Choroid plexus epithelial cell (primary cell): Measurements from ENCODE around the gene OR8G5.

Experiments used
- DNase-seq: peaks from one replicate; pipeline ENCODE4 v3.0.0-alpha.2; 2010; ENCODE audit warnings: low read depth
- H3K4me3 ChIP-seq: 2 replicates; pipeline ENCODE4 v1.5.1; 2011; ENCODE audit warnings: low read depth, mild to moderate bottlenecking, control low read depth, low read length, moderate library complexity
- TF ChIP-seq, protein P1 (sequence below): conservative IDR thresholded peaks from 2 replicates; pipeline ENCODE4 v1.5.1; 2011; ENCODE audit warnings: low read depth, mild to moderate bottlenecking, control low read depth, inconsistent platforms, low read length, moderate library complexity

The OR8G5 gene

DNA sequence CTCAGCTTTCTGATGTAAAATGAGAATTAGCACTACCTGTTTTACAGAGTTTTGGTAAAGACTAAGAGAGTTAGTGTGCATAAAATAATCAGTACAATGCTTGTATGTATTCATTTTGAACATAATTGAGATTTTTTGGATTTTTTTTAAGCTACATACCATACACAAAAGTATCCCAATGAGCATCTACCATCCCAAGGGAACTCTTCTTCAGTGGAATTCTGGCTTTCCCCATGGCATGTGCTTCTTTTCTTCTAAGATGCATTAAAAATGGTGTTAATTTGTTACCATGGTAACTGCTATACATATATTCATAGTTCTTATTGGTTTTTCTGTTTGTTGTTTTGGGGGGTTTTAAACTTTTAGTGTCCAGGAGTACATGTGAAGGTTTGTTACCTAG is 39.8 kb downstream of the OR8G5 start:
- TF ChIP-seq, protein P1, sequence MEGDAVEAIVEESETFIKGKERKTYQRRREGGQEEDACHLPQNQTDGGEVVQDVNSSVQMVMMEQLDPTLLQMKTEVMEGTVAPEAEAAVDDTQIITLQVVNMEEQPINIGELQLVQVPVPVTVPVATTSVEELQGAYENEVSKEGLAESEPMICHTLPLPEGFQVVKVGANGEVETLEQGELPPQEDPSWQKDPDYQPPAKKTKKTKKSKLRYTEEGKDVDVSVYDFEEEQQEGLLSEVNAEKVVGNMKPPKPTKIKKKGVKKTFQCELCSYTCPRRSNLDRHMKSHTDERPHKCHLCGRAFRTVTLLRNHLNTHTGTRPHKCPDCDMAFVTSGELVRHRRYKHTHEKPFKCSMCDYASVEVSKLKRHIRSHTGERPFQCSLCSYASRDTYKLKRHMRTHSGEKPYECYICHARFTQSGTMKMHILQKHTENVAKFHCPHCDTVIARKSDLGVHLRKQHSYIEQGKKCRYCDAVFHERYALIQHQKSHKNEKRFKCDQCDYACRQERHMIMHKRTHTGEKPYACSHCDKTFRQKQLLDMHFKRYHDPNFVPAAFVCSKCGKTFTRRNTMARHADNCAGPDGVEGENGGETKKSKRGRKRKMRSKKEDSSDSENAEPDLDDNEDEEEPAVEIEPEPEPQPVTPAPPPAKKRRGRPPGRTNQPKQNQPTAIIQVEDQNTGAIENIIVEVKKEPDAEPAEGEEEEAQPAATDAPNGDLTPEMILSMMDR = no peak
- no peak for DNase-seq
- H3K4me3 ChIP-seq = no peak overlapping the region

GRCh38 chr11:124297921-124298320 is 41.7 kb downstream of the OR8G5 start:
- peak; percentile 18 for DNase-seq
- TF ChIP-seq, protein P1 = no peak
- no peak overlapping the region for H3K4me3 ChIP-seq

GRCh38 chr11:124301548-124301947 is 45.4 kb downstream of the OR8G5 start:
- no peak overlapping the region for H3K4me3 ChIP-seq

DNA sequence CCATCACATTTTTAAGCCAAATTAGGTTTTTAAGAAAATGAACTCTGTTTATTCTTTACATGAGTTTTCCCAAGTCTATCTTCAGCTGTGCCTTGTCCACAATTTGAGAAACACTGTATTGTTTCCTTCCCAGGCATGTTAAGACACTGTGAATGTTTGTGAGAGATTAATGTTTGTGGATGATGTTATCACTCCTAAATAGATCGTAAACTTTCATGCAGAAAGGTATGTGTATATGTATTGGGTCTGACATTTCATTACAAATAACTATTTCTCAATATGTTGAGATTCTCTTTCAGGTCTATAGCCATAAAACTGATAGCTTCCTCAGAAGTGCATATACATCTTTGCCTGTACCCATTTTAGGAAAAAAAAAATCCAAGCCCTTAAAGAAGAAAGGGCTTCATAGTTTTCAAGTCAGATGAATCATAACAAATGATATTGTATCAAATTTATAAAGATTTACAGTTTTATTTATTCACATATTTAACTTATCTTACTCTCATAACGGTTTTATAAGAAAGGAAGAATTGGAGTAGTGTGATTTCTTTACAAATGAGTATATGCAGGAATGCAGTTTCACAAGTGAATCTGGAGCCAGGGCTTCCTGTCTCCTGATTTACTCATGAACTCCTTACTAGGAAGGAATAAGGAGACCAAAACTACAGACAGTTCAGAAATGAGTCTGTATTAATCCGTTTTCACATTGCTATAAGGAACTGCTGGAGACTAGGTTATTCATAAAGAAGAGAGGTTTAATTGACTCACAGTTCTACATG is 46.4 kb downstream of the OR8G5 start:
- TF ChIP-seq, protein P1 = no peak

More at GRCh38 chr11:124301548-124301947, 45.4 kb downstream of the OR8G5 start:
- DNase-seq = peak; percentile 81
- TF ChIP-seq, protein P1 = no peak

DNA sequence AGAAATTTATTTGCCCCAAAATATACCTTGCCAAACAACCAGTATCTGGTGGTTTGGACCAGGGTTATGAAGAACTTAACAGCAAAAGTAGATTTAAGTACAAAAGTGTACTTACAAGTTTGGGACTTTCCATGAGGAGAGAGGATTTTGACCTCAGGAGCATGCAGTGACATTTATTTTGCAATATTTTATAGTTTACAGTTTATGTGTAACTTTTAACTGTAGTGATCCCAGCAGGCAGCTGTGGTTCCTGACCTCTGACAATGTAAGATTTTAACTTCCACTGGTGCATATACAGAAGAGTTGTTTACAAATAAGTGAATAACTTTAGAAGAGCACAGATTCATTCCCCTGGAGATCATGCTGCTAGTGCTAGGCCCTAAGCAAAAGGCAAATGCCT is 50.9 kb downstream of the OR8G5 start:
- H3K4me3 ChIP-seq = no peak overlapping the region
- peak; percentile 28 for DNase-seq
- TF ChIP-seq, protein P1 = no peak

More for the DNA sequence above, 46.4 kb downstream of the OR8G5 start:
- peak; percentile 41 for DNase-seq
- H3K4me3 ChIP-seq = no peak overlapping the region

- H3K4me3 ChIP-seq = no peak overlapping the region
- TF ChIP-seq, protein P1 = no peak
- no peak for DNase-seq
These were observed 54.5 kb downstream of the OR8G5 start for GRCh38 chr11:124310721-124311120.

GRCh38 chr11:124311269-124311668 is 55.1 kb downstream of the OR8G5 start:
- no peak for DNase-seq

More at GRCh38 chr11:124311269-124311668, 55.1 kb downstream of the OR8G5 start:
- H3K4me3 ChIP-seq = no peak overlapping the region
- TF ChIP-seq, protein P1 = no peak
